Ascending aorta (tissue), 2 donors: ENCODE measurements around the gene CCR7. TPM values are rescaled to one million over a fixed set of nuclear protein-coding genes. Genes with fewer than 3 reads are reported as not detected.

Experiments
- DNase-seq, 2 donors: peaks; one replicate each; pipeline ENCODE4 v3.0.0-alpha.2; 2019; ENCODE audit warnings: low spot score in 2 of 2
- H3K27ac ChIP-seq, 2 donors: fragments of 200-600 bp; sonication (generic); one replicate each; pipeline ENCODE4 v1.5.1; 2016 to 2017; ENCODE audit warnings: mild to moderate bottlenecking in 1 of 2
- H3K27me3 ChIP-seq: fragments of 200-600 bp; sonication (generic); one replicate; pipeline ENCODE4 v1.5.1; 2017
- H3K36me3 ChIP-seq, 2 donors: fragments of 200-600 bp; sonication (generic); one replicate each; pipeline ENCODE4 v1.5.1; 2016
- H3K4me1 ChIP-seq, 2 donors: fragments of 200-600 bp; sonication (generic); one replicate each; pipeline ENCODE4 v1.5.1; 2016 to 2017; ENCODE audit warnings: mild to moderate bottlenecking in 1 of 2
- H3K4me3 ChIP-seq, 2 donors: fragments of 200-600 bp; sonication (generic); one replicate each; pipeline ENCODE4 v1.5.1; 2016 to 2017; ENCODE audit warnings: mild to moderate bottlenecking in 1 of 2
- H3K9me3 ChIP-seq, 2 donors: fragments of 200-600 bp; sonication (generic); one replicate each; pipeline ENCODE4 v1.5.1; 2016
- intact Hi-C: fragments of 100-400 bp; cut with DNase I; formaldehyde crosslinking; loops from one replicate; pipeline ENCODE4 v1.15.1; 2023
- total RNA-seq: library from RNA; depleted of rRNA; stranded (reverse); fragments of >200 nt; gene quantifications from one replicate; pipeline ENCODE4 v1.1.0, GENCODE V29; 2016
- TF ChIP-seq, protein P1 (sequence below), 3 experiments: fragments of 200-600 bp in 2 of 3; fragments of 450-650 bp in 1 of 3; sonication (generic) in 2 of 3; IDR thresholded peaks; one replicate each; pipeline ENCODE4 v1.5.1; 2016 to 2019; ENCODE audit warnings: antibody characterized with exemption in 3 of 3, mild to moderate bottlenecking in 1 of 3, moderate library complexity in 1 of 3

CCR7 gene
- total RNA-seq, 1 donor from 2014 or later: not detected

DNA sequence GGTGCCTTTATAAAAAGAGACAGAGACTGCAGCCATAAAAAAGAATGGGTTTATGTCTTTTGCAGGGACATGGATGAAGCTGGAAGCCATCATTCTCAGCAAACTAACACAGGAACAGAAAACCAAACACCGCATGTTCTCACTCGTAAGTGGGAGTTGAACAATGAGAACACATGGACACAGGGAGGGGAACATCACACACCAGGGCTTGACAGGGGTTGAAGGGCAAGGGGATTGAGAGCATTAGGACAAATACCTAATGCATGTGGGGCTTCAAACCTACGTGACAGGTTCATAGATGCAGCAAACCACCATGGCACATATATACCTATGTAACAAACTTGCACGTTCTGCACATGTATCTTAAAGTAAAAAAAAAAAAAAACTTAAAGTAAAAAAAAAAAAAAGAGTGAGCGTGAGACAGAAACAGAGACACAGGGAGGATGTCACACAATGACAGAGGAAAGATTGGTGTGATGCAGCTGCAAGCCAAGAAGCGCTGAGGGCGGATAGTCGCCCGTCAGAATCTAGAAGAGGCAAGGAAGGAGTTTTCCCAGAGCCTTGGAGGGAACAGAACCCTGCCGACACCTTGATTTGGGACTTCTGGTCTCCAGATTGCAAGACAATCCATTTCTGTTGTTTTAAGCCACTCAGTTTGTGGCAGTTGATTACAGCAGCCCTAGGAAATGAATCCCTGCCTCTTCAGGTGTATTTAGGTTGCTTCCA is 36.4 kb downstream of the CCR7 start:
- Histone ChIP-seq H3K27ac (no peak overlapping the region), H3K9me3 (no peaks in the 10 kb centered on the region), H3K36me3 (no peaks in the 10 kb centered on the region), H3K4me3 (no peak overlapping the region), H3K27me3 (no peaks in the 10 kb centered on the region), H3K4me1 (no peaks in the 10 kb centered on the region)
- intact Hi-C loops: no loop called here
- DNase-seq: no peak
- TF ChIP-seq, protein P1, sequence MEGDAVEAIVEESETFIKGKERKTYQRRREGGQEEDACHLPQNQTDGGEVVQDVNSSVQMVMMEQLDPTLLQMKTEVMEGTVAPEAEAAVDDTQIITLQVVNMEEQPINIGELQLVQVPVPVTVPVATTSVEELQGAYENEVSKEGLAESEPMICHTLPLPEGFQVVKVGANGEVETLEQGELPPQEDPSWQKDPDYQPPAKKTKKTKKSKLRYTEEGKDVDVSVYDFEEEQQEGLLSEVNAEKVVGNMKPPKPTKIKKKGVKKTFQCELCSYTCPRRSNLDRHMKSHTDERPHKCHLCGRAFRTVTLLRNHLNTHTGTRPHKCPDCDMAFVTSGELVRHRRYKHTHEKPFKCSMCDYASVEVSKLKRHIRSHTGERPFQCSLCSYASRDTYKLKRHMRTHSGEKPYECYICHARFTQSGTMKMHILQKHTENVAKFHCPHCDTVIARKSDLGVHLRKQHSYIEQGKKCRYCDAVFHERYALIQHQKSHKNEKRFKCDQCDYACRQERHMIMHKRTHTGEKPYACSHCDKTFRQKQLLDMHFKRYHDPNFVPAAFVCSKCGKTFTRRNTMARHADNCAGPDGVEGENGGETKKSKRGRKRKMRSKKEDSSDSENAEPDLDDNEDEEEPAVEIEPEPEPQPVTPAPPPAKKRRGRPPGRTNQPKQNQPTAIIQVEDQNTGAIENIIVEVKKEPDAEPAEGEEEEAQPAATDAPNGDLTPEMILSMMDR (IDR thresholded peaks at IDR 0.05): no peak

- DNase-seq: peak in 1 of 2 donors; percentile 61
- intact Hi-C loops: no loop called here
- Histone ChIP-seq H3K9me3 (no peaks in the 10 kb centered on the region), H3K4me1 (no peaks in the 10 kb centered on the region), H3K36me3 (no peaks in the 10 kb centered on the region), H3K27me3 (no peaks in the 10 kb centered on the region), H3K4me3 (no peak overlapping the region), H3K27ac (no peak overlapping the region)
- TF ChIP-seq, protein P1 (IDR thresholded peaks at IDR 0.05): no peak
Measured at GRCh38 chr17:40526668-40527067, 38.6 kb downstream of the CCR7 start.

DNA sequence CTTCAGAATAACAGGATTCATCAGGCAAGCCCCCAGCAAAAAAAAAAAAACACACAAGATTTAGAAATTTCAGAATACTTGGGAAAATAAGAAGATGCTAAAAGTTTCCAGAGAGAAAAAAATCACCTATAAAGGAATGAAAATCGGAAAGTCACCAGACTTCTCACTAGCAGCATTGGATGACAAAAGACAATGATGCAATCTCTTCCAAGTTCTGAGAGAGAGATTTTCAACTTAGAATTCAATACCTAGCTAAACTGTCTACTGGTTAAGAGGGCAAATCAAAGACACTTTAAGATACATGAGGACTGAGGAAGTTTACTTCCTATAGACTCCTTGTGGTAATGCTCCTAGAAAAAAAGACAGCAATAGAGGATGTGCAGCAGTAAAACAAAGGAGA is 40.0 kb downstream of the CCR7 start:
- no peak overlapping the region for H3K27ac ChIP-seq
- H3K4me1 ChIP-seq: no peaks in the 10 kb centered on the region
- intact Hi-C loops: no loop called here
- TF ChIP-seq, protein P1 (IDR thresholded peaks at IDR 0.05): no peak
- H3K27me3 ChIP-seq: no peaks in the 10 kb centered on the region
- no peak for DNase-seq
- no peaks in the 10 kb centered on the region for H3K9me3 ChIP-seq
- H3K4me3 ChIP-seq: no peak overlapping the region
- H3K36me3 ChIP-seq: no peaks in the 10 kb centered on the region

GRCh38 chr17:40524243-40524965 is 40.9 kb downstream of the CCR7 start:
- no peaks in the 10 kb centered on the region for H3K36me3 ChIP-seq
- H3K27me3 ChIP-seq: no peaks in the 10 kb centered on the region
- TF ChIP-seq, protein P1 (IDR thresholded peaks at IDR 0.05): no peak
- intact Hi-C loops: no loop called here
- H3K27ac ChIP-seq: no peak overlapping the region
- no peaks in the 10 kb centered on the region for H3K9me3 ChIP-seq
- DNase-seq: no peak
- H3K4me3 ChIP-seq: no peak overlapping the region
- H3K4me1 ChIP-seq: no peaks in the 10 kb centered on the region

DNA sequence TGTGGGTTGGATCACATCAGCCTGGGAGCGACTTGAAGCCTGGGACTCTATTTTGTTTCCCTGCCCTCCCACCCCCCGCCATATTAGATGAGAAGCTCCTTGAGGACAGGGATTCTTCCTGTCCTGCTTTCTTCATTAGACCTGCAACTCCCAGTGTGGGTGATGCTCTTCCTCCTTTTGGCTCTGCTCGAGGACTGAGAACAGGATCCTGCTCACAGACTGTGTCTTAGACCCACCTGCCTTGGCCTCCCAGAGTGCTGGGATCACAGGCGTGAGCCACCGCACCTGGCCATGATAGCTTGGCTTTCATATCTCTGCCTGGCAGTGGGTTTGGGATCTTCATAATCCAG is 42.3 kb downstream of the CCR7 start:
- intact Hi-C loops: no loop called here
- TF ChIP-seq, protein P1 (IDR thresholded peaks at IDR 0.05): no peak
- no peak overlapping the region for H3K27ac ChIP-seq
- no peaks in the 10 kb centered on the region for H3K27me3 ChIP-seq
- no peak for DNase-seq
- no peaks in the 10 kb centered on the region for H3K36me3 ChIP-seq
- no peak overlapping the region for H3K4me3 ChIP-seq
- H3K9me3 ChIP-seq: no peaks in the 10 kb centered on the region
- H3K4me1 ChIP-seq: no peaks in the 10 kb centered on the region
